ENCODE measurements around the gene GCN1.

GCN1 gene

GRCh38 chr12:120181991-120182631 is 12.4 kb downstream of the GCN1 start:
- no peak for DNase-seq

DNA sequence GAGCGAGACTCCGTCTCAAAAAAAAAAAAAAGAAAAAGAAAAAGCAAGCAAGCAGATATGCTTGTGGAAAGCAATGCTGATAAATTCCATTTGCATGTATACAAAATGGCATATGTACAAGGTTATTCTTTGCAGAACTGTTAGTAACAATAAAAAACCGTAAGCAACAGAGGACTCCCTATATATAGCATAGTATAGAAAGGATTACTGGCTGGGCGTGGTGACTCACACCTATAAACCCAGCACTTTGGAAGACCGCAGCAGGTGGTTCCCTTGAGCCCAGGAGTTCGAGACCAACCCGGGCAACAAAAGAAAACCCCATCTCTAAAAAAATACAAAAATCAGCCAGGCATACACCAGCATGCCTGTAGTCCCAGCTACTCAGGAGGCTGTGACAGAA is 13.5 kb downstream of the GCN1 start:
- no peak for DNase-seq

DNA sequence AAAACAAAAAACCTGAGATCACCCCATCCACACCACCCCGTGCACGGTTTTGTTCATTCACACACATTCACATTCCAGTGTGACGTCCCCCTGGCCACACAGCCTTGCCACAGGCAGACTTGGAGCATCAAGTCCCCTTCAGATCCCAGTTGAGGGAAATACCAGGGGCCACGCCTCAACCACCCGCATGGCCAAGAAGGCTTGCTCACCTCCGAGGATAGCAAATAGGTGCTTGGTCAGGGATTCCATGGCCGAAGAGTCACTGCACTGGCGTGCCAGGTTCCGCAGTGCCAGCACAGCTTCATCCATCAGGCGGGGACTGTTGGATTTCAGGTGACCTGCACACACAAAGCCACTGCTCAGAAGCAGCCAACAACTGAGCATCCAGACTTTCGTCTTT is 19.0 kb downstream of the GCN1 start:
- no peak for DNase-seq

DNA sequence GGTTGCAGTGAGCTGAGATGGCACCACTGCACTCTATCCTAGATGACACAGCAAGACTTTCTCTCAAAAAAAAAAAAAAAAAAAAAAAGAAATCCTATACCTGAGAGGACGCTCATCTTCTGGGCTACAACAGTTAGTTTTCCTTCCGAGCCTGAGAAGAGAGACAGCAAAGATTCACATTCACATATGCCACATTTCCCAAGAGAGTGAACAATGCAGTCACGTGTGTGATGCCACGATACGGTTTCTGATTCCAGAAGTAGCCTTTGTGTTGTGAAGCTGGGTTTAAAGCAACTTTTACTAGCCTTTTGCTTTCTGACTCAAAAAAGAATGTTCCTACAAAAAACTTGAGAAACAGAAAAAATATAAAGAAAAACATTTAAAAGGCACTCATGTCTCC is 19.5 kb downstream of the GCN1 start:
- no peak for DNase-seq

DNA sequence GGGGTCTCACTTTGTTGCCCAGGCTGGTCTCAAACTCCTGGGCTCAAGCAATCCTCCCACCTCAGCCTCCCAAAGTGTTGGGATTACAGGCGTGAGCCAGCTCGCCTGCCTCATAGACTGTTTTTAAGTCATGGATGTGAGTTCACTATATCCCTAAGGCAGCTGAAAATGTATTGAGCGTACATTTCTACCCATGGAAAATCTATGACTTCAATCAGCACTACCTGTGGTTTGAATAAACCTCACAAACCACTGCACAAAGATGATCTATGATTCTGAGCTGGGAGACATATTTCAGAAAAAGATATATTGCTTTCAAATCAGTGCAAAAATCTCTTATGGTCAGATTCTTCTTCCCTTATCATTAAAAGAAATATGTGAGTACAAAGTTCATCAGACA is 22.5 kb downstream of the GCN1 start:
- no peak for DNase-seq

GRCh38 chr12:120170631-120171030 is 23.9 kb downstream of the GCN1 start:
- no peak for DNase-seq

GRCh38 chr12:120169946-120170345 is 24.6 kb downstream of the GCN1 start:
- DNase-seq = no peak

DNA sequence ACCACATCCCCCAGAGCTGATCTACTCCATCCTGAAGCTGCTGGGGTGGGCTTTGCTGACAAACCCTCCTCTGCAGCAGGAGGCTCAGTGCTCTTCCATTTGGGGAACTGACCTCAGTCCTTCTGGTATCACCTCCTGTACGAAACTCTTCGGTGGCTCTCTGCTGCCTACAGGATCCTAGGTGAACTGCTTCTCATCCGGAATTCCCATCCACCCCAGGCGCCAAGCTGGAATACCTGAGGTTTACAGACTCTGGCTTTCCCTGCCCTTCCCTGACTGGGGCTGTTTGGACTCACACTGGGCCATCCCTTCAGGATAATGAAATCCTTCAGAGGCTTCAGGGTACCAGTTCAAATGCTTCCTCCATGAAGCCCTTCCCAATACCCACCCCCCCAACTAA is 26.2 kb downstream of the GCN1 start:
- DNase-seq = no peak

DNA sequence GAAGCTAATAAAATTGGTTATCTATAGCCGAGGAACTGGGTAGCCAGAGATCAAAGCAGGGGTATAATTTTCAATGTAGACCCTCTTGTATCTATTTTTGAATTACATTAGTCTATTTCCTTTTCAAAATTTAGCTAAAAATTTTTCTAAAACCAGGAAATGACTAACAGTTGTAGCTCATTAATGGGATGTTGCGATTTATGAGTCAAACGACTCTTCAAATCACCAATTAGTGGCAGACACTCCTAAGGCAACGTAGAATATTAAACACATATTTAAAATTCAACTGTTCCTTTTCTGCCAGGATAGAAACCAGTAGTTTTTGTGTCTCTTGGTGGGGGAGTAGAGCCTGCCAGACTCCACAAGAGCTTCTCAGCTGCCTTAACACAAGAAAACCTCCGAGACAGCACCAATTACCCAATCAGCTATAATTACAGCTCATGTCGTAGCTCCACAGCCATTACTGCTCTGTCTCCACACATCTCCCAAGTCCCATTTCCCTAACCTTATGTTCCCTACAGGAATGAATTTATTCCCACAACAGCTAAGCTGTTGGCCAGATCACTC is 26.9 kb downstream of the GCN1 start:
- DNase-seq = no peak

DNA sequence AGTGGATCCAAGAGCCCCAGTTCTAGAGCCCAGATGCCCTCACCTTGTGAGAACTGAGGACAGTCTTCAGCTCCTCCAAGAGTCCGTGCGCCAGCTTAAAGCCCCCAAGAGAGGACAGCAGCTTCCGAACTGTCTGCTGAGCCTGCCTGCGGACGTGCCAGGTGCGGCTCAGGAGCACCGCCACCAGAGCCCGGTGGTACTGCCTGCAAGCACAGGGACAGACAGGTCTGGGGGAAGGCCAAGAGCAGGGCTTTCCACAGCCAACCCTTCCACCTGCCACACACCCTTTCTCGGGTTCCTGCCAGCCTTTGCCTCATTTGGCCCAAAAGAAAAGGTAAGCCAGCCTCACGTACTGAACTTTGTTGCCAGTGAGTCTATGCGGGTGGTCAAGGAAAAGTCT is 30.2 kb downstream of the GCN1 start:
- no peak for DNase-seq

DNA sequence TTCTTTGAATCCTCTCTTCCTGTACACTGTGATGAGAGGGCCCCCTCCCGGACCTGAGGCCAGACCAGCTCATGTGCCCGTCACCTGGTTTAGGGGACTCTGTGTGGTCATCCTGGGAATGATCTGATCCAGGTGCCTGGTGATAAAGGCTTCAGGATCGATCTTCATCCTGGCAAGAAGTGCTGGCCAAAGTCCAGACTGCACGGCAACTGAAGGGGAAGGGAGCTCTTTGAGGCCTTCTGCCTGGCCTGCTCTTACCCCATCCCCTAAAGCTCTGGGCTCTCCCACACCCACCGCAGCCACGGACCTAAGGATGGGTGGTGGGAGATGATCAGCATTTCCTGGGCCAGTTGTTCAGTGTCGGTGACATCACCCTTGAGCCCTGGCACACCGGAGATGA is 31.8 kb downstream of the GCN1 start:
- no peak for DNase-seq

GRCh38 chr12:120161852-120162251 is 32.7 kb downstream of the GCN1 start:
- no peak for DNase-seq

- DNase-seq = no peak
Measured at GRCh38 chr12:120159509-120160237, 34.8 kb downstream of the GCN1 start.

- no peak for DNase-seq
Measured at GRCh38 chr12:120158351-120158750, 36.2 kb downstream of the GCN1 start.

GRCh38 chr12:120157678-120158077 is 36.8 kb downstream of the GCN1 start:
- no peak for DNase-seq

GRCh38 chr12:120156315-120157259 is 37.9 kb downstream of the GCN1 start:
- no peak for DNase-seq

GRCh38 chr12:120155072-120155471 is 39.4 kb downstream of the GCN1 start:
- no peak for DNase-seq

- no peak for DNase-seq
Measured at GRCh38 chr12:120150919-120151525, 43.5 kb downstream of the GCN1 start.

GRCh38 chr12:120148011-120148410 is 46.5 kb downstream of the GCN1 start:
- DNase-seq = no peak

- DNase-seq = no peak
Measured at GRCh38 chr12:120145164-120145563, 49.4 kb downstream of the GCN1 start.

GRCh38 chr12:120144215-120144614 is 50.3 kb downstream of the GCN1 start:
- no peak for DNase-seq

- DNase-seq = no peak
Measured at GRCh38 chr12:120142231-120142877, 52.2 kb downstream of the GCN1 start.
